H9 (cell line): ENCODE data around the gene DACH1. TPM values are rescaled to one million over a fixed set of nuclear protein-coding genes. Genes with fewer than 3 reads are reported as not detected.

Experiments
- DNase-seq: peaks from one replicate; pipeline ENCODE4 v3.0.0-alpha.2; 2017
- H2AFZ ChIP-seq: one replicate; pipeline ENCODE4 v1.6.1; 2013; ENCODE audit warnings: mild to moderate bottlenecking, low read length, control low read depth, moderate library complexity
- H2AK5ac ChIP-seq: 2 replicates; pipeline ENCODE4 v1.6.1; 2013; ENCODE audit warnings: low read length, control low read depth, mixed read lengths; ENCODE audit not compliant: insufficient read length
- H2BK120ac ChIP-seq: one replicate; pipeline ENCODE4 v1.6.1; 2013; ENCODE audit warnings: low read depth, mild to moderate bottlenecking, low read length, control low read depth, inconsistent platforms; ENCODE audit not compliant: poor library complexity, severe bottlenecking
- H2BK12ac ChIP-seq: 2 replicates; pipeline ENCODE4 v1.6.1; 2013; ENCODE audit warnings: low read length, control low read depth, mixed read lengths, low read depth; ENCODE audit not compliant: insufficient read length
- H2BK15ac ChIP-seq: 2 replicates; pipeline ENCODE4 v1.6.1; 2013; ENCODE audit warnings: low read depth, low read length, control low read depth
- H2BK20ac ChIP-seq: one replicate; pipeline ENCODE4 v1.6.1; 2013; ENCODE audit warnings: low read depth, mild to moderate bottlenecking, low read length, control low read depth, inconsistent platforms; ENCODE audit not compliant: poor library complexity, severe bottlenecking
- H2BK5ac ChIP-seq: 2 replicates; pipeline ENCODE4 v1.6.1; 2013; ENCODE audit warnings: low read length, control low read depth, mixed read lengths; ENCODE audit not compliant: insufficient read length
- H3K14ac ChIP-seq: 2 replicates; pipeline ENCODE4 v1.6.1; 2013; ENCODE audit warnings: low read length, control low read depth; ENCODE audit not compliant: insufficient read depth
- H3K18ac ChIP-seq: 2 replicates; pipeline ENCODE4 v1.6.1; 2013; ENCODE audit warnings: low read depth, mild to moderate bottlenecking, mixed read lengths, low read length, control low read depth; ENCODE audit not compliant: insufficient read length
- H3K23ac ChIP-seq: 2 replicates; pipeline ENCODE4 v1.6.1; 2013; ENCODE audit warnings: low read length, control low read depth, mixed read lengths, low read depth; ENCODE audit not compliant: insufficient read length
- H3K23me2 ChIP-seq: 2 replicates; pipeline ENCODE4 v1.6.1; 2013; ENCODE audit warnings: low read depth, mild to moderate bottlenecking, mixed read lengths, low read length, control low read depth; ENCODE audit not compliant: insufficient read length, poor library complexity, severe bottlenecking
- H3K27ac ChIP-seq: 2 replicates; pipeline ENCODE4 v1.5.1; 2013; ENCODE audit warnings: low read length, control low read depth, mixed read lengths, low read depth; ENCODE audit not compliant: insufficient read length
- H3K27me3 ChIP-seq: 2 replicates; pipeline ENCODE4 v1.6.1; 2013; ENCODE audit warnings: low read length, control low read depth, inconsistent platforms; ENCODE audit not compliant: insufficient read depth
- H3K4ac ChIP-seq: 2 replicates; pipeline ENCODE4 v1.6.1; 2013; ENCODE audit warnings: low read depth, mild to moderate bottlenecking, control low read depth, inconsistent platforms, low read length, moderate library complexity
- H3K4me1 ChIP-seq: 2 replicates; pipeline ENCODE4 v1.6.1; 2013; ENCODE audit warnings: low read length, control low read depth, inconsistent platforms; ENCODE audit not compliant: insufficient read depth
- H3K4me2 ChIP-seq: 2 replicates; pipeline ENCODE4 v1.6.1; 2013; ENCODE audit warnings: low read length, control low read depth, mixed read lengths; ENCODE audit not compliant: insufficient read length, insufficient read depth
- H3K56ac ChIP-seq: 2 replicates; pipeline ENCODE4 v1.6.1; 2013; ENCODE audit warnings: low read depth, mild to moderate bottlenecking, mixed read lengths, low read length, control low read depth; ENCODE audit not compliant: insufficient read length
- H3K79me1 ChIP-seq: 2 replicates; pipeline ENCODE4 v1.6.1; 2013; ENCODE audit warnings: low read depth, mild to moderate bottlenecking, moderate library complexity, low read length, control low read depth, inconsistent platforms; ENCODE audit not compliant: insufficient read depth, poor library complexity, severe bottlenecking
- H3K79me2 ChIP-seq: 2 replicates; pipeline ENCODE4 v1.6.1; 2013; ENCODE audit warnings: low read length, control low read depth, inconsistent platforms; ENCODE audit not compliant: insufficient read depth
- H3K9ac ChIP-seq: 2 replicates; pipeline ENCODE4 v1.6.1; 2013; ENCODE audit warnings: low read length, control low read depth, mixed read lengths; ENCODE audit not compliant: insufficient read length; ENCODE audit errors: extremely low read depth
- H3K9me3 ChIP-seq: one replicate; pipeline ENCODE4 v1.6.1; 2013; ENCODE audit warnings: low read depth, low read length, inconsistent platforms; ENCODE audit not compliant: control insufficient read depth
- H3T11ph ChIP-seq: one replicate; pipeline ENCODE4 v1.6.1; 2013; ENCODE audit warnings: mild to moderate bottlenecking, low read length, control low read depth, inconsistent platforms
- H4K20me1 ChIP-seq: one replicate; pipeline ENCODE4 v1.6.1; 2013; ENCODE audit not compliant: control insufficient read depth, insufficient read length, insufficient read depth
- H4K5ac ChIP-seq: 2 replicates; pipeline ENCODE4 v1.6.1; 2013; ENCODE audit warnings: low read depth, mild to moderate bottlenecking, mixed read lengths, low read length, control low read depth; ENCODE audit not compliant: insufficient read length
- H4K8ac ChIP-seq: replicated peaks from 2 replicates; pipeline ENCODE4 v1.6.1; 2013; ENCODE audit warnings: low read length, control low read depth, mixed read lengths, low read depth; ENCODE audit not compliant: insufficient read length
- H4K91ac ChIP-seq: 2 replicates; pipeline ENCODE4 v1.6.1; 2013; ENCODE audit warnings: low read depth, mild to moderate bottlenecking, moderate library complexity, mixed read lengths, low read length, control low read depth; ENCODE audit not compliant: insufficient read length
- H3K27ac Mint-ChIP-seq, 3 experiments: 2 replicates in 2 of 3; 3 replicates in 1 of 3; pipeline ENCODE4 v1.8.0; 2020 to 2021; ENCODE audit warnings: mixed read lengths in 3 of 3, mild to moderate bottlenecking in 1 of 3, moderate library complexity in 1 of 3
- H3K27me3 Mint-ChIP-seq: 2 replicates; pipeline ENCODE4 v1.8.0; 2021; ENCODE audit warnings: low read depth, mild to moderate bottlenecking, moderate library complexity, mixed read lengths
- H3K36me3 Mint-ChIP-seq, 3 experiments: 2 replicates in 2 of 3; 3 replicates in 1 of 3; pipeline ENCODE4 v1.8.0; 2020 to 2021; ENCODE audit warnings: low read depth in 3 of 3, mixed read lengths in 3 of 3; ENCODE audit not compliant: insufficient read depth in 1 of 3
- H3K4me1 Mint-ChIP-seq, 2 experiments: 2 replicates each; pipeline ENCODE4 v1.8.0; 2020; ENCODE audit warnings: mixed read lengths in 2 of 2
- H3K4me3 Mint-ChIP-seq, 2 experiments: 2 replicates in 1 of 2; 3 replicates in 1 of 2; pipeline ENCODE4 v1.8.0; 2020 to 2021; ENCODE audit warnings: mild to moderate bottlenecking in 2 of 2, mixed read lengths in 2 of 2, moderate library complexity in 1 of 2
- H3K9me3 Mint-ChIP-seq, 2 experiments: 2 replicates in 1 of 2; 3 replicates in 1 of 2; pipeline ENCODE4 v1.8.0; 2020; ENCODE audit warnings: mild to moderate bottlenecking in 2 of 2, mixed read lengths in 2 of 2, moderate library complexity in 1 of 2
- CTCF ChIP-seq: fragments of 200-600 bp; sonication (generic); conservative IDR thresholded peaks from 3 replicates; pipeline ENCODE4 v1.8.0; 2021; ENCODE audit warnings: antibody characterized with exemption, mild to moderate bottlenecking
- total RNA-seq: library from RNA; stranded (reverse); gene quantifications from 2 replicates; pipeline ENCODE4 v1.2.1, GENCODE V29; 2021

Gene DACH1
- total RNA-seq, 1 experiment from 2014 or later: not detected

- H3K79me2 ChIP-seq: no peaks in the 10 kb centered on the region
- H3K4me1 Mint-ChIP-seq: no peaks in the 10 kb centered on the region; a peak in 1 of 4 replicates
- no peak overlapping the region for H2AK5ac ChIP-seq
- no peak overlapping the region for H2BK20ac ChIP-seq
- no peak for TF ChIP-seq CTCF
- H3K9ac ChIP-seq: no peak overlapping the region
- H3K36me3 Mint-ChIP-seq: peaks cover 0 to 4% (median 2%) of the 10 kb centered on the region in 3 experiments; a peak in 3 of 7 replicates
- no peak overlapping the region for H3K14ac ChIP-seq
- no peak overlapping the region for H3K23ac ChIP-seq
- no peaks in the 10 kb centered on the region for H3K23me2 ChIP-seq
- H4K20me1 ChIP-seq: no peaks in the 10 kb centered on the region
- H2BK5ac ChIP-seq: no peak overlapping the region
- no peaks in the 10 kb centered on the region for H3K27me3 ChIP-seq
- H4K91ac ChIP-seq: no peak overlapping the region
- H3K4me3 Mint-ChIP-seq: no peak overlapping the region
- H2BK120ac ChIP-seq: no peak overlapping the region
- no peaks in the 10 kb centered on the region for H3K27me3 Mint-ChIP-seq
- no peak overlapping the region for H4K5ac ChIP-seq
- no peak overlapping the region for H3K56ac ChIP-seq
- H3K4ac ChIP-seq: no peak overlapping the region
- H3K18ac ChIP-seq: no peak overlapping the region
- no peak overlapping the region for H3K27ac Mint-ChIP-seq
- no peak overlapping the region for H3T11ph ChIP-seq
- H3K9me3 ChIP-seq: no peaks in the 10 kb centered on the region
- no peak for DNase-seq
- no peak overlapping the region for H2BK15ac ChIP-seq
- no peak overlapping the region for H3K27ac ChIP-seq
- peaks cover 0 to 3% of the 10 kb centered on the region in 2 experiments; a peak in 2 of 5 replicates for H3K9me3 Mint-ChIP-seq
- no peak overlapping the region for H3K4me2 ChIP-seq
- no peaks in the 10 kb centered on the region for H3K79me1 ChIP-seq
- no peak overlapping the region for H2BK12ac ChIP-seq
- H4K8ac ChIP-seq: no peak overlapping the region
- H3K4me1 ChIP-seq: no peaks in the 10 kb centered on the region
- H2AFZ ChIP-seq: no peak overlapping the region
Observed at GRCh38 chr13:71768881-71769280, 98.1 kb downstream of the DACH1 start.
